Loucy (cell line): ENCODE data around the gene PEX12.
"Not testable (repeated sequence)": the region's sequence is repeated elsewhere in the genome, so short reads cannot be mapped to it uniquely, and the experiment has no call there.

Source experiments
- H2AFZ ChIP-seq: fragments of 200-600 bp; sonication (generic); 2 replicates; pipeline ENCODE4 v1.6.0; 2016; ENCODE audit warnings: antibody characterized with exemption, mild to moderate bottlenecking, low read length, moderate library complexity
- H3F3A ChIP-seq: fragments of 200-600 bp; 2 replicates; pipeline ENCODE4 v1.6.0; 2016; ENCODE audit warnings: antibody characterized with exemption, low read depth, mild to moderate bottlenecking
- H3K27me3 ChIP-seq: fragments of 200-600 bp; sonication (generic); 2 replicates; pipeline ENCODE4 v1.6.1; 2014; ENCODE audit warnings: low read length, mild to moderate bottlenecking; ENCODE audit not compliant: insufficient read depth, poor library complexity, severe bottlenecking
- H3K36me3 ChIP-seq: fragments of 200-600 bp; sonication (generic); 2 replicates; pipeline ENCODE4 v1.6.1; 2016; ENCODE audit warnings: low read length; ENCODE audit not compliant: insufficient read depth
- H3K4me1 ChIP-seq: fragments of 200-600 bp; sonication (generic); 2 replicates; pipeline ENCODE4 v1.5.1; 2014; ENCODE audit warnings: low read length, mild to moderate bottlenecking; ENCODE audit not compliant: insufficient read depth, poor library complexity, severe bottlenecking
- H3K4me2 ChIP-seq: fragments of 200-600 bp; sonication (generic); 2 replicates; pipeline ENCODE4 v1.6.0; 2014; ENCODE audit warnings: antibody characterized with exemption, low read length, low read depth, mild to moderate bottlenecking; ENCODE audit not compliant: poor library complexity, severe bottlenecking
- H3K4me3 ChIP-seq: fragments of 200-600 bp; sonication (generic); 2 replicates; pipeline ENCODE4 v1.5.1; 2014; ENCODE audit warnings: low read length, mild to moderate bottlenecking, mixed read lengths; ENCODE audit not compliant: poor library complexity, severe bottlenecking
- H3K79me2 ChIP-seq: fragments of 200-600 bp; sonication (generic); 2 replicates; pipeline ENCODE4 v1.6.1; 2014; ENCODE audit warnings: low read length; ENCODE audit not compliant: insufficient read depth
- H3K9ac ChIP-seq: fragments of 200-600 bp; sonication (generic); 2 replicates; pipeline ENCODE4 v1.6.0; 2014; ENCODE audit warnings: mild to moderate bottlenecking, low read depth, low read length, moderate library complexity; ENCODE audit not compliant: poor library complexity, severe bottlenecking
- H3K9me2 ChIP-seq: fragments of 200-600 bp; sonication (generic); replicated peaks from 2 replicates; pipeline ENCODE4 v1.6.1; 2016; ENCODE audit warnings: low read depth, low read length, mixed read lengths
- H3K9me3 ChIP-seq: fragments of 200-600 bp; sonication (generic); 2 replicates; pipeline ENCODE4 v1.6.1; 2014; ENCODE audit warnings: mild to moderate bottlenecking, antibody characterized with exemption, low read length, low read depth; ENCODE audit not compliant: insufficient read depth
- H4K20me1 ChIP-seq: fragments of 200-600 bp; sonication (generic); 2 replicates; pipeline ENCODE4 v1.6.0; 2014; ENCODE audit warnings: antibody characterized with exemption, low read length, mild to moderate bottlenecking; ENCODE audit not compliant: insufficient read depth, poor library complexity, severe bottlenecking
- CTCF ChIP-seq: fragments of 200-600 bp; sonication (generic); conservative IDR thresholded peaks from 2 replicates; pipeline ENCODE4 v1.5.1; 2014; ENCODE audit warnings: mild to moderate bottlenecking, antibody characterized with exemption, low read length
- EZH2phosphoT487 ChIP-seq: fragments of 200-600 bp; IDR thresholded peaks from 2 replicates; pipeline ENCODE4 v1.6.1; 2018; ENCODE audit warnings: antibody characterized with exemption, mild to moderate bottlenecking, moderate library complexity, borderline replicate concordance

Gene PEX12

GRCh38 chr17:35537601-35538141 lies 40.7 kb downstream of the PEX12 start, which contains the start of gene SLFN12L:
Gene SLFN12L, minus strand, starts transcription at chr17:35537678. Its CDS starts 15,314 bp downstream, at chr17:35522364.
- Histone ChIP-seq H3K4me3 (no peak within 1 kb of the TSS), H4K20me1 (no peaks in the 10 kb centered on the region), H3K27me3 (no peaks in the 10 kb centered on the region), H3K36me3 (no peaks in the 10 kb centered on the region), H3K4me1 (peaks cover 30% of the 10 kb centered on the region), H3F3A (peaks cover 3% of the 10 kb centered on the region; the same call in 1 of the 2 replicates), H3K4me2 (no peak within 1 kb of the TSS), H3K79me2 (no peaks in the 10 kb centered on the region), H3K9me2 (no peaks in the 10 kb centered on the region), H3K9me3 (no peaks in the 10 kb centered on the region), H2AFZ (peak within 1 kb of the TSS; percentile 18; the same call in 1 of the 2 replicates), H3K9ac (no peak within 1 kb of the TSS)
- TF ChIP-seq EZH2phosphoT487 (no peak), CTCF (no peak)

GRCh38 chr17:35536664-35537171 lies 41.7 kb downstream of the PEX12 start:
- Histone ChIP-seq H3K9ac (no peak overlapping the region), H3K79me2 (no peaks in the 10 kb centered on the region), H3K4me1 (peaks cover 27% of the 10 kb centered on the region), H4K20me1 (no peaks in the 10 kb centered on the region), H3K4me3 (no peak overlapping the region), H3K36me3 (no peaks in the 10 kb centered on the region), H3F3A (peaks cover 2% of the 10 kb centered on the region; the same call in 1 of the 2 replicates), H2AFZ (no peak overlapping the region), H3K4me2 (no peak overlapping the region), H3K27me3 (no peaks in the 10 kb centered on the region), H3K9me2 (no peaks in the 10 kb centered on the region), H3K9me3 (no peaks in the 10 kb centered on the region)
- TF ChIP-seq EZH2phosphoT487 (no peak), CTCF (no peak)

DNA sequence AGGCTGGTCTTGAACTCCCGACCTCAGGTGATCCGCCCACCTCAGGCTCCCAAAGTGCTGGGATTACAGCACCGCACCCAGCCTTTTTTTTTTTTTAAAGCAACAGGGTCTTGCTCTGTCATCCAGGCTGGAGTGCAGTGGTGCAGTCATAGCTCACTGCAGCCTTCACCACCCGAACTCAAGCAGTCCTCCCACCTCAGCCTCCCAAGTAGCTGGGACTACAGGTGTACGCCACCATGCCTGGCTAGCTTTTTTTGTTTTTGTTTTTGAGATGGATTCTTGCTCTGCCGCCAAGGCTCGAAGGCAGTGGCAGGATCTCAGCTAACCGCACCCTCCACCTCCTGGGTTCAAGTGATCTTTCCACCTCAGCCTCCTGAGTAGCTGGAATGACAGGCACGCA lies 43.0 kb downstream of the PEX12 start:
- H3K9me3 ChIP-seq, H3K9ac ChIP-seq, H2AFZ ChIP-seq, H3K36me3 ChIP-seq, H3K4me3 ChIP-seq, H3K9me2 ChIP-seq, H3K4me2 ChIP-seq, H4K20me1 ChIP-seq, H3F3A ChIP-seq, H3K27me3 ChIP-seq, H3K79me2 ChIP-seq: not testable (repeated sequence)
- H3K4me1 ChIP-seq = peaks cover 24% of the 10 kb centered on the region

DNA sequence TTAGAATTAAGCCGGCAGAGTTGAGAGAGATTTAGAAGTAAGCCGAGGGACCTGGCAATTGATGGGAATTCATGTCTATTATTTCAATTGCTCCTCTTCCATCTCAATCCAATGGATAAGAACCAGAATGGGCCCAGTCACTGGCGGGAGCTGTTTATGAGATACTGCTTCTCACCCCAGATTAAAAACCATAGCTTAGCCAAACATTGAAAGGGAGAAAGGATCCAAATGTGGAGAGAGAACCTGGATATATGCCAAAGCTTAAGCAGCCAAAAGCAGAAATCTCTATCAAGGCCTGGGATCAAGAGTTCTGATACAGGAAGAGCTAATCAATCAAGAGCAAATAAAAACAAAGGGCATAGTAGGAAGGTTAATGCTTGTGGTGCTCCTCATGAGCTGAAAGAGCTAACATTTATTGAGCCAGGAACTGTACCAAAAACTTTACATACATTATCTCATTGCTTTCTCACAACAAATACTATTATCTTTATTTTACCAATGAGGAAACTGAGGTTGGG lies 43.7 kb downstream of the PEX12 start:
- Histone ChIP-seq H3K4me3 (no peak overlapping the region), H2AFZ (no peak overlapping the region), H4K20me1 (no peaks in the 10 kb centered on the region), H3K9me2 (no peaks in the 10 kb centered on the region), H3K4me2 (no peak overlapping the region), H3K79me2 (no peaks in the 10 kb centered on the region), H3K9ac (no peak overlapping the region), H3K4me1 (peaks cover 16% of the 10 kb centered on the region), H3F3A (peaks cover 9% of the 10 kb centered on the region; the same call in 1 of the 2 replicates), H3K9me3 (no peaks in the 10 kb centered on the region), H3K36me3 (no peaks in the 10 kb centered on the region), H3K27me3 (no peaks in the 10 kb centered on the region)
- no peak for TF ChIP-seq CTCF
- TF ChIP-seq EZH2phosphoT487 = no peak
